Endothelial cell of umbilical vein (primary cell): ENCODE results near the gene ARHGEF12.

ENCODE experiments used
- EZH2 ChIP-seq: IDR thresholded peaks from 2 replicates; pipeline ENCODE4 v1.6.1; 2012; ENCODE audit warnings: borderline replicate concordance, low read depth, mild to moderate bottlenecking, moderate library complexity, low read length, inconsistent platforms; ENCODE audit not compliant: severe bottlenecking
- FOS ChIP-seq: IDR thresholded peaks from 2 replicates; pipeline ENCODE4 v1.6.1; 2011; ENCODE audit warnings: mild to moderate bottlenecking, low read length, moderate library complexity, borderline replicate concordance; ENCODE audit not compliant: insufficient read depth
- GATA2 ChIP-seq: IDR thresholded peaks from 2 replicates; pipeline ENCODE4 v1.7.0; 2011; ENCODE audit warnings: low read depth, mild to moderate bottlenecking, moderate library complexity, mixed read lengths, low read length; ENCODE audit not compliant: insufficient read length, insufficient read depth
- JUN ChIP-seq: IDR thresholded peaks from 2 replicates; pipeline ENCODE4 v1.6.1; 2011; ENCODE audit warnings: borderline replicate concordance, low read depth; ENCODE audit not compliant: insufficient read length, insufficient read depth
- POLR2A ChIP-seq: IDR thresholded peaks from 2 replicates; pipeline ENCODE4 v1.6.1; 2012; ENCODE audit warnings: low read depth, mild to moderate bottlenecking, control low read depth, low read length
- POLR2AphosphoS5 ChIP-seq: IDR thresholded peaks from 2 replicates; pipeline ENCODE4 v1.6.1; 2012; ENCODE audit warnings: low read depth, mild to moderate bottlenecking, control low read depth, low read length, moderate library complexity; ENCODE audit not compliant: insufficient read depth
- TF ChIP-seq, protein P1 (sequence below), 2 donors: IDR thresholded peaks; 1 replicate in 1 of 2; 2 replicates in 1 of 2; pipeline ENCODE4 v1.5.1; 2011; ENCODE audit warnings: low read length in 2 of 2, mild to moderate bottlenecking in 2 of 2, moderate library complexity in 2 of 2, control low read depth in 1 of 2, inconsistent platforms in 1 of 2, low read depth in 1 of 2; ENCODE audit not compliant: insufficient read depth in 1 of 2; ENCODE audit errors: extremely low read depth in 1 of 2
- TF ChIP-seq, protein P2 (sequence below): IDR thresholded peaks from 2 replicates; pipeline ENCODE4 v1.6.1; 2011; ENCODE audit not compliant: insufficient read depth, insufficient read length

GRCh38 chr11:120486138-120486537 is 149.9 kb downstream of the ARHGEF12 start:
- TF ChIP-seq POLR2AphosphoS5 (no peak), EZH2 (no peak), POLR2A (no peak), GATA2 (no peak), FOS (no peak), JUN (no peak)
- TF ChIP-seq, protein P1, sequence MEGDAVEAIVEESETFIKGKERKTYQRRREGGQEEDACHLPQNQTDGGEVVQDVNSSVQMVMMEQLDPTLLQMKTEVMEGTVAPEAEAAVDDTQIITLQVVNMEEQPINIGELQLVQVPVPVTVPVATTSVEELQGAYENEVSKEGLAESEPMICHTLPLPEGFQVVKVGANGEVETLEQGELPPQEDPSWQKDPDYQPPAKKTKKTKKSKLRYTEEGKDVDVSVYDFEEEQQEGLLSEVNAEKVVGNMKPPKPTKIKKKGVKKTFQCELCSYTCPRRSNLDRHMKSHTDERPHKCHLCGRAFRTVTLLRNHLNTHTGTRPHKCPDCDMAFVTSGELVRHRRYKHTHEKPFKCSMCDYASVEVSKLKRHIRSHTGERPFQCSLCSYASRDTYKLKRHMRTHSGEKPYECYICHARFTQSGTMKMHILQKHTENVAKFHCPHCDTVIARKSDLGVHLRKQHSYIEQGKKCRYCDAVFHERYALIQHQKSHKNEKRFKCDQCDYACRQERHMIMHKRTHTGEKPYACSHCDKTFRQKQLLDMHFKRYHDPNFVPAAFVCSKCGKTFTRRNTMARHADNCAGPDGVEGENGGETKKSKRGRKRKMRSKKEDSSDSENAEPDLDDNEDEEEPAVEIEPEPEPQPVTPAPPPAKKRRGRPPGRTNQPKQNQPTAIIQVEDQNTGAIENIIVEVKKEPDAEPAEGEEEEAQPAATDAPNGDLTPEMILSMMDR (IDR thresholded peaks at IDR 0.05; ENCODE audit: extremely low read depth in 1 of 2, insufficient read depth in 1 of 2, low read depth in 1 of 2, low read length in 2 of 2), result no peak
- TF ChIP-seq, protein P2, sequence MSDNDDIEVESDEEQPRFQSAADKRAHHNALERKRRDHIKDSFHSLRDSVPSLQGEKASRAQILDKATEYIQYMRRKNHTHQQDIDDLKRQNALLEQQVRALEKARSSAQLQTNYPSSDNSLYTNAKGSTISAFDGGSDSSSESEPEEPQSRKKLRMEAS, result no peak
